HepG2 (cell line): Measurements from ENCODE around the gene NFYB. TPM values are rescaled to one million over a fixed set of nuclear protein-coding genes. Genes with fewer than 3 reads are reported as not detected.

Experiments used
- BCLAF1 ChIP-seq: fragments of 450-650 bp; IDR thresholded peaks from 2 replicates; pipeline ENCODE4 v1.6.1; 2017; ENCODE audit warnings: mild to moderate bottlenecking
- BORCS8-MEF2B ChIP-seq: sonication (generic); formaldehyde crosslinking; IDR thresholded peaks from 2 replicates; pipeline ENCODE4 v1.8.0; 2022; ENCODE audit warnings: mild to moderate bottlenecking, missing genetic modification reagents
- CEBPG ChIP-seq: IDR thresholded peaks from 2 replicates; pipeline ENCODE4 v1.6.1; 2016
- ELF3 ChIP-seq: IDR thresholded peaks from 2 replicates; pipeline ENCODE4 v1.6.1; 2016; ENCODE audit warnings: missing genetic modification reagents, missing compliant biosample characterization
- ETS1 ChIP-seq: sonication (generic); formaldehyde crosslinking; IDR thresholded peaks from 2 replicates; pipeline ENCODE4 v1.4.0; 2020; ENCODE audit warnings: missing genetic modification reagents
- FOSL1 ChIP-seq: sonication (generic); formaldehyde crosslinking; IDR thresholded peaks from 2 replicates; pipeline ENCODE4 v1.9.0; 2021; ENCODE audit warnings: missing genetic modification reagents, borderline replicate concordance
- FOXA3 ChIP-seq: IDR thresholded peaks from 2 replicates; pipeline ENCODE4 v1.6.1; 2016; ENCODE audit warnings: missing genetic modification reagents, missing compliant biosample characterization
- HCFC1 ChIP-seq: fragments of 150-350 bp; IDR thresholded peaks from 2 replicates; pipeline ENCODE4 v1.6.1; 2014; ENCODE audit warnings: low read depth, low read length
- HDAC1 ChIP-seq: sonication (generic); formaldehyde crosslinking; IDR thresholded peaks from 2 replicates; pipeline ENCODE4 v1.5.1; 2020; ENCODE audit warnings: mild to moderate bottlenecking, missing genetic modification reagents
- KMT2B ChIP-seq: IDR thresholded peaks from 2 replicates; pipeline ENCODE4 v1.6.1; 2016; ENCODE audit warnings: missing genetic modification reagents, missing compliant biosample characterization
- MBD4 ChIP-seq: IDR thresholded peaks from 2 replicates; pipeline ENCODE4 v1.6.1; 2012; ENCODE audit warnings: low read length, inconsistent platforms, borderline replicate concordance
- MYC ChIP-seq: sonication (generic); formaldehyde crosslinking; IDR thresholded peaks from 2 replicates; pipeline ENCODE4 v1.9.0; 2021; ENCODE audit warnings: missing genetic modification reagents, borderline replicate concordance
- NFIB ChIP-seq: sonication (generic); formaldehyde crosslinking; IDR thresholded peaks from 2 replicates; pipeline ENCODE4 v1.9.0; 2021; ENCODE audit warnings: missing genetic modification reagents, mild to moderate bottlenecking, borderline replicate concordance
- POGK ChIP-seq: sonication (generic); formaldehyde crosslinking; conservative IDR thresholded peaks from 2 replicates; pipeline ENCODE4 v1.8.0; 2022; ENCODE audit warnings: mild to moderate bottlenecking, moderate library complexity, missing genetic modification reagents
- RARA ChIP-seq: IDR thresholded peaks from 2 replicates; pipeline ENCODE4 v1.6.1; 2016; ENCODE audit warnings: missing genetic modification reagents, missing compliant biosample characterization
- SNAPC2 ChIP-seq: sonication (generic); formaldehyde crosslinking; IDR thresholded peaks from 2 replicates; pipeline ENCODE4 v1.8.1; 2022; ENCODE audit warnings: mild to moderate bottlenecking, missing genetic modification reagents
- SOX6 ChIP-seq, 2 experiments: fragments of 450-650 bp in 1 of 2; sonication (generic) in 1 of 2; formaldehyde crosslinking in 1 of 2; IDR thresholded peaks; 2 replicates each; pipeline versions ENCODE4 v1.4.0 to v1.6.1; 2017 to 2020; ENCODE audit warnings: antibody characterized with exemption in 1 of 2, mild to moderate bottlenecking in 1 of 2, missing genetic modification reagents in 1 of 2
- ZBTB20 ChIP-seq: sonication (generic); formaldehyde crosslinking; IDR thresholded peaks from 2 replicates; pipeline ENCODE4 v1.8.1; 2023; ENCODE audit warnings: missing genetic modification reagents, low read depth, mild to moderate bottlenecking, borderline replicate concordance
- ZBTB33 ChIP-seq: sonication (generic); formaldehyde crosslinking; IDR thresholded peaks from 2 replicates; pipeline ENCODE4 v1.4.0; 2020; ENCODE audit warnings: missing genetic modification reagents
- ZNF12 ChIP-seq: sonication (generic); formaldehyde crosslinking; IDR thresholded peaks from 2 replicates; pipeline ENCODE4 v1.5.0; 2020; ENCODE audit warnings: missing genetic modification reagents
- ZNF124 ChIP-seq: sonication (generic); formaldehyde crosslinking; IDR thresholded peaks from 2 replicates; pipeline ENCODE4 v1.4.0; 2020; ENCODE audit warnings: missing genetic modification reagents
- ZNF17 ChIP-seq: sonication (generic); formaldehyde crosslinking; IDR thresholded peaks from 2 replicates; pipeline ENCODE4 v1.5.0; 2020; ENCODE audit warnings: mild to moderate bottlenecking, missing genetic modification reagents
- ZNF317 ChIP-seq: sonication (generic); formaldehyde crosslinking; IDR thresholded peaks from 2 replicates; pipeline ENCODE4 v1.5.0; 2020; ENCODE audit warnings: mild to moderate bottlenecking, missing genetic modification reagents
- ZNF75D ChIP-seq: sonication (generic); formaldehyde crosslinking; IDR thresholded peaks from 2 replicates; pipeline ENCODE4 v1.8.1; 2023; ENCODE audit warnings: missing genetic modification reagents, mild to moderate bottlenecking, borderline replicate concordance
- ZNF768 ChIP-seq: sonication (generic); formaldehyde crosslinking; IDR thresholded peaks from 2 replicates; pipeline ENCODE4 v1.4.0; 2020; ENCODE audit warnings: missing genetic modification reagents
- ZNF788 ChIP-seq: sonication (generic); formaldehyde crosslinking; IDR thresholded peaks from 2 replicates; pipeline ENCODE4 v1.5.0; 2020; ENCODE audit warnings: mild to moderate bottlenecking, missing genetic modification reagents, borderline replicate concordance
- polyA plus RNA-seq, 8 experiments: library from polyadenylated mRNA; depleted of rRNA in 3 of 8; stranded (reverse) in 7 of 8; unstranded in 1 of 8; fragments of >200 nt; fragmentation: Illumina TruSeq in 4 of 8; extraction: Trizol in 4 of 8; gene quantifications; 2 replicates each; pipeline versions ENCODE4 v1.2.1 to v1.2.3, GENCODE V29; 2011 to 2016; ENCODE audit warnings: low read depth in 4 of 8, missing spikeins in 1 of 8, mixed read lengths in 1 of 8; ENCODE audit not compliant: insufficient read depth in 1 of 8
- total RNA-seq, 5 experiments: library from RNA; depleted of rRNA; stranded (reverse); fragments of >200 nt; fragmentation: Illumina TruSeq; extraction: Trizol; gene quantifications; 2 replicates each; pipeline ENCODE4 v1.2.3, GENCODE V29; 2016; ENCODE audit warnings: low read depth in 1 of 5

Gene NFYB
- total and polyA plus RNA-seq, 2 of the 13 experiments (the other 11 are each of a cell fraction or from before 2014, with no cell fraction given): 18.7 to 36.6 TPM

GRCh38 chr12:104131609-104132008, 6.4 kb downstream of the NFYB start (continued):
- TF ChIP-seq POGK (no peak), FOXA3 (CRISPR knock-in tag) (peak; percentile 92), CEBPG (CRISPR knock-in tag) (peak; percentile 70), MYC (CRISPR knock-in tag) (no peak), ZNF317 (0 out of 2 replicates have a peak, but pooled peaks have one; percentile 27), ELF3 (CRISPR knock-in tag) (peak; percentile 81), ZNF75D (CRISPR knock-in tag) (no peak), SNAPC2 (no peak), SOX6 (IDR thresholded peaks at IDR 0.05) (no peak), SOX6 (CRISPR knock-in tag; IDR thresholded peaks at IDR 0.05) (peak; percentile 76), ZNF17 (CRISPR knock-in tag) (no peak), ZBTB33 (peak; percentile 52; the same call in 1 of the 2 replicates), KMT2B (CRISPR knock-in tag) (no peak; the same call in 1 of the 2 replicates), ZNF768 (CRISPR knock-in tag) (peak; percentile 33; the same call in 1 of the 2 replicates), BORCS8-MEF2B (CRISPR knock-in tag) (no peak), ETS1 (CRISPR knock-in tag) (no peak), BCLAF1 (no peak), MBD4 (no peak), ZNF788 (CRISPR knock-in tag) (peak; percentile 34; the same call in 1 of the 2 replicates), HDAC1 (peak; percentile 43), NFIB (CRISPR knock-in tag) (no peak), ZBTB20 (no peak), ZNF12 (CRISPR knock-in tag) (no peak), ZNF124 (no peak), RARA (CRISPR knock-in tag) (peak; percentile 92), FOSL1 (CRISPR knock-in tag) (no peak), HCFC1 (no peak)
